SK-N-SH treated with all-trans-retinoic acid at 6 μM for 48 hours (cell line): ENCODE data around the gene GTPBP8.

ENCODE experiments used
- ATAC-seq: fragments of 200-7000 bp; cut with Tn5 transposase; 3 replicates; pipeline ENCODE4 v1.9.1; 2020; ENCODE audit warnings: mild to moderate bottlenecking, moderate library complexity
- ARNTL ChIP-seq: fragments of 450-650 bp; formaldehyde crosslinking; IDR thresholded peaks from 2 replicates; pipeline ENCODE4 v1.5.0; 2020; ENCODE audit warnings: low read depth, mild to moderate bottlenecking, moderate library complexity, borderline replicate concordance
- BACH2 ChIP-seq: fragments of 250-450 bp; sonication (Bioruptor Pico); IDR thresholded peaks from 2 replicates; pipeline ENCODE4 v1.9.0; 2021; ENCODE audit warnings: mild to moderate bottlenecking, borderline replicate concordance
- CREB5 ChIP-seq: fragments of 250-450 bp; sonication (Bioruptor Pico); IDR thresholded peaks from 2 replicates; pipeline ENCODE4 v1.5.1; 2020; ENCODE audit warnings: low read depth, mild to moderate bottlenecking, moderate library complexity
- CSDC2 ChIP-seq: fragments of 250-450 bp; sonication (Bioruptor Pico); IDR thresholded peaks from 2 replicates; pipeline ENCODE4 v1.5.0; 2020; ENCODE audit warnings: mild to moderate bottlenecking, moderate library complexity
- CSRNP3 ChIP-seq: fragments of 250-450 bp; sonication (Bioruptor Pico); IDR thresholded peaks from 2 replicates; pipeline ENCODE4 v1.5.1; 2021; ENCODE audit warnings: mild to moderate bottlenecking, moderate library complexity
- ESRRG ChIP-seq: fragments of 250-450 bp; sonication (Bioruptor Pico); IDR thresholded peaks from 2 replicates; pipeline ENCODE4 v1.6.1; 2021; ENCODE audit warnings: mild to moderate bottlenecking
- GLIS3 ChIP-seq: fragments of 250-450 bp; sonication (Bioruptor Pico); IDR thresholded peaks from 2 replicates; pipeline ENCODE4 v1.5.0; 2020; ENCODE audit warnings: mild to moderate bottlenecking, moderate library complexity
- ISL1 ChIP-seq: fragments of 250-450 bp; sonication (Bioruptor Pico); IDR thresholded peaks from 2 replicates; pipeline ENCODE4 v2.1.2; 2022; ENCODE audit warnings: mild to moderate bottlenecking, moderate library complexity
- OSR1 ChIP-seq: fragments of 250-450 bp; sonication (Bioruptor Pico); IDR thresholded peaks from 2 replicates; pipeline ENCODE4 v1.8.0; 2022; ENCODE audit warnings: moderate library complexity, mild to moderate bottlenecking, inconsistent platforms
- PATZ1 ChIP-seq: fragments of 250-450 bp; sonication (Bioruptor Pico); IDR thresholded peaks from 2 replicates; pipeline ENCODE4 v1.8.0; 2020; ENCODE audit warnings: mild to moderate bottlenecking, moderate library complexity, borderline replicate concordance
- POU6F1 ChIP-seq: fragments of 250-450 bp; sonication (Bioruptor Pico); IDR thresholded peaks from 2 replicates; pipeline ENCODE4 v1.8.0; 2021; ENCODE audit warnings: low read depth, mild to moderate bottlenecking, moderate library complexity, borderline replicate concordance
- PPARA ChIP-seq: fragments of 250-450 bp; sonication (Bioruptor Pico); IDR thresholded peaks from 2 replicates; pipeline ENCODE4 v1.5.0; 2020; ENCODE audit warnings: mild to moderate bottlenecking, borderline replicate concordance
- RARB ChIP-seq: fragments of 250-450 bp; sonication (Bioruptor Pico); IDR thresholded peaks from 2 replicates; pipeline ENCODE4 v1.8.0; 2021; ENCODE audit warnings: mild to moderate bottlenecking, moderate library complexity
- SNAI2 ChIP-seq: fragments of 250-450 bp; sonication (Bioruptor Pico); IDR thresholded peaks from 2 replicates; pipeline ENCODE4 v1.5.0; 2020; ENCODE audit warnings: mild to moderate bottlenecking, moderate library complexity
- TCF4 ChIP-seq: fragments of 250-450 bp; sonication (Bioruptor Pico); IDR thresholded peaks from 2 replicates; pipeline ENCODE4 v1.8.0; 2021; ENCODE audit warnings: mild to moderate bottlenecking, moderate library complexity, borderline replicate concordance
- TOX ChIP-seq: fragments of 250-450 bp; sonication (Bioruptor Pico); IDR thresholded peaks from 2 replicates; pipeline ENCODE4 v1.8.0; 2021; ENCODE audit warnings: mild to moderate bottlenecking, moderate library complexity, borderline replicate concordance
- TSHZ2 ChIP-seq: fragments of 250-450 bp; sonication (Bioruptor Pico); IDR thresholded peaks from 2 replicates; pipeline ENCODE4 v1.5.0; 2020; ENCODE audit warnings: mild to moderate bottlenecking, moderate library complexity
- ZC3H10 ChIP-seq: fragments of 250-450 bp; sonication (Bioruptor Pico); IDR thresholded peaks from 2 replicates; pipeline ENCODE4 v1.5.1; 2021; ENCODE audit warnings: mild to moderate bottlenecking, moderate library complexity
- ZFP3 ChIP-seq: fragments of 250-450 bp; sonication (Bioruptor Pico); IDR thresholded peaks from 2 replicates; pipeline ENCODE4 v1.5.0; 2020; ENCODE audit warnings: mild to moderate bottlenecking, moderate library complexity
- ZFP30 ChIP-seq: fragments of 450-650 bp; formaldehyde crosslinking; IDR thresholded peaks from 2 replicates; pipeline ENCODE4 v1.5.0; 2022; ENCODE audit warnings: mild to moderate bottlenecking, moderate library complexity
- ZNF565 ChIP-seq: fragments of 450-650 bp; formaldehyde crosslinking; conservative IDR thresholded peaks from 2 replicates; pipeline ENCODE4 v1.5.0; 2020; ENCODE audit warnings: low read depth, mild to moderate bottlenecking, moderate library complexity
- ZNF70 ChIP-seq: fragments of 450-650 bp; formaldehyde crosslinking; IDR thresholded peaks from 2 replicates; pipeline ENCODE4 v1.5.0; 2020; ENCODE audit warnings: mild to moderate bottlenecking, moderate library complexity
- ZNF8 ChIP-seq: fragments of 450-650 bp; formaldehyde crosslinking; IDR thresholded peaks from 2 replicates; pipeline ENCODE4 v1.5.0; 2020; ENCODE audit warnings: mild to moderate bottlenecking, moderate library complexity

The GTPBP8 gene

GRCh38 chr3:112980080-112980479 is 10.7 kb upstream of the GTPBP8 start:
- no peak for TF ChIP-seq ZNF565 (CRISPR knock-in tag)
- TF ChIP-seq CSDC2 (CRISPR knock-in tag): no peak
- no peak for TF ChIP-seq SNAI2 (CRISPR knock-in tag)
- TF ChIP-seq ZC3H10 (CRISPR knock-in tag): no peak
- no peak for TF ChIP-seq ZNF8 (CRISPR knock-in tag)
- no peak for TF ChIP-seq ISL1
- ATAC-seq: no peak

- TF ChIP-seq CSDC2 (CRISPR knock-in tag) (no peak), ZFP30 (CRISPR knock-in tag) (no peak), OSR1 (CRISPR knock-in tag) (no peak), GLIS3 (CRISPR knock-in tag) (no peak), ARNTL (CRISPR knock-in tag) (no peak), ZFP3 (no peak), PATZ1 (CRISPR knock-in tag) (no peak), BACH2 (no peak), ZNF8 (CRISPR knock-in tag) (no peak), CREB5 (CRISPR knock-in tag) (no peak), TCF4 (CRISPR knock-in tag) (no peak), POU6F1 (CRISPR knock-in tag) (no peak), ISL1 (no peak), PPARA (CRISPR knock-in tag) (no peak), ZNF565 (CRISPR knock-in tag) (no peak), ZNF70 (CRISPR knock-in tag) (no peak), RARB (CRISPR knock-in tag) (no peak), TOX (no peak), SNAI2 (CRISPR knock-in tag) (no peak)
- TF ChIP-seq, all 23 proteins: peak for 0
- no peak for ATAC-seq
Observed at GRCh38 chr3:112982710-112983109, 8.1 kb upstream of the GTPBP8 start.

- no peak for TF ChIP-seq CREB5 (CRISPR knock-in tag)
- TF ChIP-seq TOX: no peak
- no peak for TF ChIP-seq POU6F1 (CRISPR knock-in tag)
- no peak for TF ChIP-seq TSHZ2 (CRISPR knock-in tag)
- no peak for TF ChIP-seq PATZ1 (CRISPR knock-in tag)
- no peak for TF ChIP-seq GLIS3 (CRISPR knock-in tag)
- no peak for TF ChIP-seq ZNF8 (CRISPR knock-in tag)
- no peak for TF ChIP-seq ESRRG (CRISPR knock-in tag)
- TF ChIP-seq ISL1: no peak
- TF ChIP-seq TCF4 (CRISPR knock-in tag): no peak
- no peak for TF ChIP-seq OSR1 (CRISPR knock-in tag)
- TF ChIP-seq ZFP3: no peak
- no peak for TF ChIP-seq PPARA (CRISPR knock-in tag)
- no peak for TF ChIP-seq CSDC2 (CRISPR knock-in tag)
- no peak for TF ChIP-seq CSRNP3 (CRISPR knock-in tag)
- TF ChIP-seq RARB (CRISPR knock-in tag): no peak
- TF ChIP-seq BACH2: no peak
- no peak for TF ChIP-seq ARNTL (CRISPR knock-in tag)
- ATAC-seq: no peak
Observed at GRCh38 chr3:112984485-112984884, 6.3 kb upstream of the GTPBP8 start.
